HepG2 (cell line): ENCODE data around the gene COL18A1. TPM values are rescaled to one million over a fixed set of nuclear protein-coding genes. Genes with fewer than 3 reads are reported as not detected.

Experiments
- ATAC-seq: fragments of 200-7000 bp; cut with Tn5 transposase; 3 replicates; pipeline ENCODE4 v1.9.1; 2020; ENCODE audit warnings: mild to moderate bottlenecking, moderate library complexity
- BruUV-seq: library from RNA; stranded (reverse); fragments of 400-500 nt; replicated peaks from 2 replicates; lab custom pipeline; 2021; lab: Mats Ljungman, UMichigan
- CTCF ChIA-PET: fragments of 300-600 bp; formaldehyde crosslinking; extraction: SDS; loops from one replicate; lab custom pipeline; 2021; ENCODE audit warnings: low total read pairs, inconsistent platforms, low intra/inter-chr PET ratio; lab: Yijun Ruan, JAX
- POLR2A ChIA-PET: fragments of 350-600 bp; sonication (Branson Sonifier 250); formaldehyde crosslinking; loops from one replicate; lab custom pipeline; 2020; ENCODE audit warnings: antibody characterized with exemption, inconsistent platforms; lab: Yijun Ruan, JAX
- DNase-seq: peaks from one replicate; pipeline ENCODE4 v3.0.0-alpha.2; 2015; ENCODE audit warnings: low spot score
- FAIRE-seq: peaks from 3 replicates; lab custom pipeline; 2011; peaks lifted over from hg19 to GRCh38; lab: Jason Lieb, UNC
- H2AFZ ChIP-seq: one replicate; pipeline ENCODE4 v1.6.1; 2011; ENCODE audit warnings: low read length, inconsistent platforms
- H3K27ac ChIP-seq: fragments of 300-600 bp; 3 replicates; pipeline ENCODE4 v1.8.0; 2011; ENCODE audit warnings: mixed run types, mild to moderate bottlenecking, mixed read lengths, low read length, inconsistent platforms; ENCODE audit not compliant: insufficient read depth; ENCODE audit errors: extremely low read length
- H3K27me3 ChIP-seq, 2 experiments: fragments of 200-600 bp in 1 of 2; 2 replicates in 1 of 2; 3 replicates in 1 of 2; pipeline versions ENCODE4 v1.6.0 to v1.8.0; 2011; ENCODE audit warnings: low read length in 2 of 2, mild to moderate bottlenecking in 2 of 2, moderate library complexity in 2 of 2, inconsistent platforms in 1 of 2; ENCODE audit not compliant: insufficient read depth in 2 of 2, control insufficient read depth in 1 of 2
- H3K36me3 ChIP-seq, 2 experiments: fragments of 200-600 bp in 1 of 2; replicated peaks in 1 of 2; 2 replicates in 1 of 2; 3 replicates in 1 of 2; pipeline versions ENCODE4 v1.5.1 to v1.8.0; 2011; ENCODE audit warnings: low read length in 2 of 2, inconsistent platforms in 1 of 2; ENCODE audit not compliant: insufficient read depth in 2 of 2, control insufficient read depth in 1 of 2
- H3K4me1 ChIP-seq: 2 replicates; pipeline ENCODE4 v1.5.1; 2012; ENCODE audit warnings: low read length, inconsistent platforms; ENCODE audit not compliant: insufficient read depth
- H3K4me2 ChIP-seq: 2 replicates; pipeline ENCODE4 v1.6.0; 2011; ENCODE audit warnings: low read depth, low read length, inconsistent platforms
- H3K4me3 ChIP-seq, 3 experiments: fragments of 200-600 bp in 1 of 3; sonication (generic), shearing (Covaris generic) in 1 of 3; replicated peaks in 1 of 3; 2 replicates each; pipeline ENCODE4 v1.5.1; 2011 to 2016; ENCODE audit warnings: low read length in 3 of 3, inconsistent platforms in 2 of 3, low read depth in 2 of 3, mild to moderate bottlenecking in 2 of 3, control low read depth in 1 of 3, mixed read lengths in 1 of 3; ENCODE audit not compliant: insufficient read depth in 1 of 3
- H3K79me2 ChIP-seq: one replicate; pipeline ENCODE4 v1.6.1; 2011; ENCODE audit warnings: low read length, inconsistent platforms; ENCODE audit not compliant: insufficient read depth
- H3K9ac ChIP-seq: 2 replicates; pipeline ENCODE4 v1.6.0; 2011; ENCODE audit warnings: mild to moderate bottlenecking, low read depth, low read length, inconsistent platforms; ENCODE audit not compliant: insufficient read depth
- H3K9me3 ChIP-seq: 2 replicates; pipeline ENCODE4 v1.5.1; 2012; ENCODE audit warnings: mild to moderate bottlenecking, low read length
- H4K20me1 ChIP-seq: 2 replicates; pipeline ENCODE4 v1.6.0; 2011; ENCODE audit warnings: inconsistent platforms, mild to moderate bottlenecking, low read length, moderate library complexity; ENCODE audit not compliant: insufficient read depth
- AGO2 ChIP-seq: fragments of 200-400 bp; formaldehyde crosslinking; optimal IDR thresholded peaks from 2 replicates; pipeline ENCODE3; 2017; ENCODE audit warnings: mild to moderate bottlenecking, low read depth, low read length, moderate library complexity
- GLI4 ChIP-seq: sonication (generic); formaldehyde crosslinking; IDR thresholded peaks from 2 replicates; pipeline ENCODE4 v1.5.1; 2020; ENCODE audit warnings: missing genetic modification reagents, mild to moderate bottlenecking, moderate library complexity, borderline replicate concordance
- KLF16 ChIP-seq, 2 experiments: sonication (generic) in 1 of 2; formaldehyde crosslinking in 1 of 2; IDR thresholded peaks; 2 replicates each; pipeline versions ENCODE4 v1.6.1 to v1.8.0; 2016 to 2023; ENCODE audit warnings: missing genetic modification reagents in 2 of 2, missing compliant biosample characterization in 1 of 2
- MTA3 ChIP-seq: sonication (generic); formaldehyde crosslinking; IDR thresholded peaks from 2 replicates; pipeline ENCODE4 v1.4.0; 2020; ENCODE audit warnings: missing genetic modification reagents
- RELA ChIP-seq: sonication (generic); formaldehyde crosslinking; IDR thresholded peaks from 2 replicates; pipeline ENCODE4 v1.4.0; 2020; ENCODE audit warnings: missing genetic modification reagents
- SSRP1 ChIP-seq: IDR thresholded peaks from 2 replicates; pipeline ENCODE4 v1.6.1; 2016; ENCODE audit warnings: control low read depth
- ZC3H13 ChIP-seq: sonication (generic); formaldehyde crosslinking; IDR thresholded peaks from 2 replicates; pipeline ENCODE4 v1.8.1; 2023; ENCODE audit warnings: mild to moderate bottlenecking, missing genetic modification reagents, moderate library complexity
- ZNF749 ChIP-seq: sonication (generic); formaldehyde crosslinking; IDR thresholded peaks from 2 replicates; pipeline ENCODE4 v1.8.0; 2022; ENCODE audit warnings: mild to moderate bottlenecking, missing genetic modification reagents, moderate library complexity, borderline replicate concordance
- WGBS: methylation state at CpG from one replicate; pipeline ENCODE4 v1.1.6; 2017; ENCODE audit warnings: low lambda C conversion rate; 5-methylcytosine and 5-hydroxymethylcytosine counted together
- in situ Hi-C: cut with HindIII; loops from 2 replicates; pipeline ENCODE4 v1.10.0; 2017; ENCODE audit warnings: low pct_unique_long_range_greater_than_20kb; ENCODE audit not compliant: extremely low pct_ligation_motif_present
- intact Hi-C: fragments of 100-400 bp; cut with micrococcal nuclease; formaldehyde crosslinking; loops from one replicate; pipeline ENCODE4 v1.10.0; 2022; ENCODE audit not compliant: unreplicated experiment
- polyA plus RNA-seq, 8 experiments: library from polyadenylated mRNA; depleted of rRNA in 3 of 8; stranded (reverse) in 7 of 8; unstranded in 1 of 8; fragments of >200 nt; fragmentation: Illumina TruSeq in 4 of 8; extraction: Trizol in 4 of 8; gene quantifications; 2 replicates each; pipeline versions ENCODE4 v1.2.1 to v1.2.3, GENCODE V29; 2011 to 2016; ENCODE audit warnings: low read depth in 4 of 8, missing spikeins in 1 of 8, mixed read lengths in 1 of 8; ENCODE audit not compliant: insufficient read depth in 1 of 8
- total RNA-seq, 5 experiments: library from RNA; depleted of rRNA; stranded (reverse); fragments of >200 nt; fragmentation: Illumina TruSeq; extraction: Trizol; gene quantifications; 2 replicates each; pipeline ENCODE4 v1.2.3, GENCODE V29; 2016; ENCODE audit warnings: low read depth in 1 of 5
- TF ChIP-seq, protein P1 (sequence below): sonication (generic); formaldehyde crosslinking; IDR thresholded peaks from 2 replicates; pipeline ENCODE4 v1.5.0; 2020; ENCODE audit warnings: missing genetic modification reagents, mild to moderate bottlenecking, borderline replicate concordance

COL18A1 gene
- total and polyA plus RNA-seq, 2 of the 13 experiments (the other 11 are each of a cell fraction or from before 2014, with no cell fraction given): 79.0 to 102 TPM

DNA sequence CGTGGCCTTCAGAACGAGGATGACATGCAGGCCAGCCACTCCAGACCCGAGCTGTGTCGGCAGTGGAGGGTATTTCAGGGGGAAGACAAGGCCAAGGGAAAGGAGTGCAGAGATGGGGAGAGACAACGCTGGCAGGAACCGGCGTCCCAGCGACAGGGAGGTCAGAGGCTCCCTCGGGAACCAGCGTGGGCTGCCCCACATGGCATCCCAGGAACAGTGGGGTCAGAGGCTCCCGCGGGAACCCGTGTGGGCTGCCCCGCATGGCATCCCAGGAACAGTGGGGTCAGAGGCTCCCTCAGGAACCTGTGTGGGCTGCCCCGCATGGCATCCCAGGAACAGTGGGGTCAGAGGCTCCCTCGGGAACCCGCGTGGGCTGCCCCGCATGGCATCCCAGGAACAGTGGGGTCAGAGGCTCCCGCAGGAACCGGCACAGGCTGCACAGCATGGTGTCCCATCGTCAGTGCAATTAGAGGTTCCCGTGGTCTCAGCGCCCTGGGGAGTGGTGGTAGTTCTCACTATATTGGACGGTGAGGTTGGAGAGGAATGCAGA is 94.3 kb downstream of the COL18A1 start:
- H3K27me3 ChIP-seq: no peaks in the 10 kb centered on the region
- no peaks in the 10 kb centered on the region for H3K4me1 ChIP-seq
- no peak overlapping the region for H3K9ac ChIP-seq
- in situ Hi-C loops: no loop called here
- BruUV-seq: no TSS peak
- intact Hi-C loops: no loop called here
- H3K79me2 ChIP-seq: no peaks in the 10 kb centered on the region
- POLR2A ChIA-PET: no interaction called here
- no peak for ATAC-seq
- H3K27ac ChIP-seq: no peak overlapping the region
- TF ChIP-seq ZNF749 (CRISPR knock-in tag): no peak
- TF ChIP-seq MTA3 (CRISPR knock-in tag): no peak
- TF ChIP-seq KLF16 (CRISPR knock-in tag; IDR thresholded peaks at IDR 0.05): no peak
- TF ChIP-seq SSRP1 (CRISPR knock-in tag): no peak
- no peak for TF ChIP-seq RELA (CRISPR knock-in tag)
- TF ChIP-seq, protein P1, sequence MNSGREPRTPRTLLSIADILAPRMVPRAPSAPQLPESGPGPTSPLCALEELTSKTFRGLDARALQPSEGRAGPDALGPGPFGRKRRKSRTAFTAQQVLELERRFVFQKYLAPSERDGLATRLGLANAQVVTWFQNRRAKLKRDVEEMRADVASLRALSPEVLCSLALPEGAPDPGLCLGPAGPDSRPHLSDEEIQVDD: no peak
- 0 out of 2 replicates have a peak, but pooled peaks have one; percentile 35 for TF ChIP-seq ZC3H13 (CRISPR knock-in tag)
- no peak for TF ChIP-seq GLI4 (CRISPR knock-in tag)
- peak; percentile 52 for TF ChIP-seq AGO2
- TF ChIP-seq, all 625 proteins: peak for 2
- no peaks in the 10 kb centered on the region for H3K9me3 ChIP-seq
- H3K4me3 ChIP-seq: no peak overlapping the region
- CTCF ChIA-PET: no interaction called here
- WGBS: 95% methylated on average over 17 of the region's 25 CpGs
- FAIRE-seq (no peak), DNase-seq (no peak)
- no peaks in the 10 kb centered on the region for H4K20me1 ChIP-seq
- H3K36me3 ChIP-seq: peaks cover 16 to 35% of the 10 kb centered on the region in 2 experiments
- no peak overlapping the region for H3K4me2 ChIP-seq
- no peak overlapping the region for H2AFZ ChIP-seq
